SK-N-SH treated with all-trans-retinoic acid at 6 μM for 48 hours (cell line): ENCODE measurements around the gene IBSP.
A peak's percentile ranks its signal among the peaks of the same experiment; 100 is the strongest.

Experiments
- ATAC-seq: fragments of 200-7000 bp; cut with Tn5 transposase; 3 replicates; pipeline ENCODE4 v1.9.1; 2020; ENCODE audit warnings: mild to moderate bottlenecking, moderate library complexity
- ARNTL ChIP-seq: fragments of 450-650 bp; formaldehyde crosslinking; IDR thresholded peaks from 2 replicates; pipeline ENCODE4 v1.5.0; 2020; ENCODE audit warnings: low read depth, mild to moderate bottlenecking, moderate library complexity, borderline replicate concordance
- BACH2 ChIP-seq: fragments of 250-450 bp; sonication (Bioruptor Pico); IDR thresholded peaks from 2 replicates; pipeline ENCODE4 v1.9.0; 2021; ENCODE audit warnings: mild to moderate bottlenecking, borderline replicate concordance
- CSDC2 ChIP-seq: fragments of 250-450 bp; sonication (Bioruptor Pico); IDR thresholded peaks from 2 replicates; pipeline ENCODE4 v1.5.0; 2020; ENCODE audit warnings: mild to moderate bottlenecking, moderate library complexity
- ESRRG ChIP-seq: fragments of 250-450 bp; sonication (Bioruptor Pico); IDR thresholded peaks from 2 replicates; pipeline ENCODE4 v1.6.1; 2021; ENCODE audit warnings: mild to moderate bottlenecking
- GLIS3 ChIP-seq: fragments of 250-450 bp; sonication (Bioruptor Pico); IDR thresholded peaks from 2 replicates; pipeline ENCODE4 v1.5.0; 2020; ENCODE audit warnings: mild to moderate bottlenecking, moderate library complexity
- ISL1 ChIP-seq: fragments of 250-450 bp; sonication (Bioruptor Pico); IDR thresholded peaks from 2 replicates; pipeline ENCODE4 v2.1.2; 2022; ENCODE audit warnings: mild to moderate bottlenecking, moderate library complexity
- OSR1 ChIP-seq: fragments of 250-450 bp; sonication (Bioruptor Pico); IDR thresholded peaks from 2 replicates; pipeline ENCODE4 v1.8.0; 2022; ENCODE audit warnings: moderate library complexity, mild to moderate bottlenecking, inconsistent platforms
- PPARA ChIP-seq: fragments of 250-450 bp; sonication (Bioruptor Pico); IDR thresholded peaks from 2 replicates; pipeline ENCODE4 v1.5.0; 2020; ENCODE audit warnings: mild to moderate bottlenecking, borderline replicate concordance
- RARB ChIP-seq: fragments of 250-450 bp; sonication (Bioruptor Pico); IDR thresholded peaks from 2 replicates; pipeline ENCODE4 v1.8.0; 2021; ENCODE audit warnings: mild to moderate bottlenecking, moderate library complexity
- SNAI2 ChIP-seq: fragments of 250-450 bp; sonication (Bioruptor Pico); IDR thresholded peaks from 2 replicates; pipeline ENCODE4 v1.5.0; 2020; ENCODE audit warnings: mild to moderate bottlenecking, moderate library complexity
- TCF4 ChIP-seq: fragments of 250-450 bp; sonication (Bioruptor Pico); IDR thresholded peaks from 2 replicates; pipeline ENCODE4 v1.8.0; 2021; ENCODE audit warnings: mild to moderate bottlenecking, moderate library complexity, borderline replicate concordance
- TOX ChIP-seq: fragments of 250-450 bp; sonication (Bioruptor Pico); IDR thresholded peaks from 2 replicates; pipeline ENCODE4 v1.8.0; 2021; ENCODE audit warnings: mild to moderate bottlenecking, moderate library complexity, borderline replicate concordance
- ZC3H10 ChIP-seq: fragments of 250-450 bp; sonication (Bioruptor Pico); IDR thresholded peaks from 2 replicates; pipeline ENCODE4 v1.5.1; 2021; ENCODE audit warnings: mild to moderate bottlenecking, moderate library complexity
- ZFP3 ChIP-seq: fragments of 250-450 bp; sonication (Bioruptor Pico); IDR thresholded peaks from 2 replicates; pipeline ENCODE4 v1.5.0; 2020; ENCODE audit warnings: mild to moderate bottlenecking, moderate library complexity
- ZFP30 ChIP-seq: fragments of 450-650 bp; formaldehyde crosslinking; IDR thresholded peaks from 2 replicates; pipeline ENCODE4 v1.5.0; 2022; ENCODE audit warnings: mild to moderate bottlenecking, moderate library complexity
- ZNF565 ChIP-seq: fragments of 450-650 bp; formaldehyde crosslinking; conservative IDR thresholded peaks from 2 replicates; pipeline ENCODE4 v1.5.0; 2020; ENCODE audit warnings: low read depth, mild to moderate bottlenecking, moderate library complexity
- ZNF70 ChIP-seq: fragments of 450-650 bp; formaldehyde crosslinking; IDR thresholded peaks from 2 replicates; pipeline ENCODE4 v1.5.0; 2020; ENCODE audit warnings: mild to moderate bottlenecking, moderate library complexity
- ZNF8 ChIP-seq: fragments of 450-650 bp; formaldehyde crosslinking; IDR thresholded peaks from 2 replicates; pipeline ENCODE4 v1.5.0; 2020; ENCODE audit warnings: mild to moderate bottlenecking, moderate library complexity
- TF ChIP-seq, protein P1 (sequence below): fragments of 250-450 bp; sonication (Bioruptor Pico); IDR thresholded peaks from 2 replicates; pipeline ENCODE4 v1.8.0; 2020; ENCODE audit warnings: mild to moderate bottlenecking, moderate library complexity, borderline replicate concordance
- TF ChIP-seq, protein P2 (sequence below): fragments of 250-450 bp; sonication (Bioruptor Pico); IDR thresholded peaks from 2 replicates; pipeline ENCODE4 v1.8.0; 2021; ENCODE audit warnings: low read depth, mild to moderate bottlenecking, moderate library complexity, borderline replicate concordance
- TF ChIP-seq, protein P3 (sequence below): fragments of 250-450 bp; sonication (Bioruptor Pico); IDR thresholded peaks from 2 replicates; pipeline ENCODE4 v1.5.0; 2020; ENCODE audit warnings: mild to moderate bottlenecking, moderate library complexity
- TF ChIP-seq, protein P4 (sequence below): fragments of 250-450 bp; sonication (Bioruptor Pico); IDR thresholded peaks from 2 replicates; pipeline ENCODE4 v1.5.1; 2021; ENCODE audit warnings: mild to moderate bottlenecking, moderate library complexity

IBSP gene

DNA sequence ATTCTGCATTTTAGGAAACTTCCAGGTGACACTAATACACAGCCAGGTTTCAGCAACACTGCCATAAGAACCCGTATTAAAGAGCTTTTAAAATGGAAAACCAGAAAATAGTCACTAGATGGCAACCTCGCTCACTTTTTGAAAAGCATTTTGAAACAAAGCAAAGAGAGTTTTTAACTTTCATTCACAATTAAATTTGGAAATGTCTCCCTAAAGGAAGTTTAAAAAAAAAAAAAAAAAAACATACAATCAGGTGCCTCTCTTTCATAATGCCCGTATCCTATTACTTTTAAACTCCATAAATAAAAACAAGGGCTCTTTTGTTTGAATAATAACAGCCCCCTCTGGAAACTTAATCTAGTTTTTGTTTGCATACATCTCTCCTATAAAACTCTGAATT lies 53.8 kb downstream of the IBSP start:
- TF ChIP-seq OSR1 (CRISPR knock-in tag) (no peak), ZNF8 (CRISPR knock-in tag) (no peak), ZFP30 (no peak)
- TF ChIP-seq, protein P1, sequence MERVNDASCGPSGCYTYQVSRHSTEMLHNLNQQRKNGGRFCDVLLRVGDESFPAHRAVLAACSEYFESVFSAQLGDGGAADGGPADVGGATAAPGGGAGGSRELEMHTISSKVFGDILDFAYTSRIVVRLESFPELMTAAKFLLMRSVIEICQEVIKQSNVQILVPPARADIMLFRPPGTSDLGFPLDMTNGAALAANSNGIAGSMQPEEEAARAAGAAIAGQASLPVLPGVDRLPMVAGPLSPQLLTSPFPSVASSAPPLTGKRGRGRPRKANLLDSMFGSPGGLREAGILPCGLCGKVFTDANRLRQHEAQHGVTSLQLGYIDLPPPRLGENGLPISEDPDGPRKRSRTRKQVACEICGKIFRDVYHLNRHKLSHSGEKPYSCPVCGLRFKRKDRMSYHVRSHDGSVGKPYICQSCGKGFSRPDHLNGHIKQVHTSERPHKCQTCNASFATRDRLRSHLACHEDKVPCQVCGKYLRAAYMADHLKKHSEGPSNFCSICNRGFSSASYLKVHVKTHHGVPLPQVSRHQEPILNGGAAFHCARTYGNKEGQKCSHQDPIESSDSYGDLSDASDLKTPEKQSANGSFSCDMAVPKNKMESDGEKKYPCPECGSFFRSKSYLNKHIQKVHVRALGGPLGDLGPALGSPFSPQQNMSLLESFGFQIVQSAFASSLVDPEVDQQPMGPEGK, result no peak
- peak; percentile 58 for ATAC-seq

DNA sequence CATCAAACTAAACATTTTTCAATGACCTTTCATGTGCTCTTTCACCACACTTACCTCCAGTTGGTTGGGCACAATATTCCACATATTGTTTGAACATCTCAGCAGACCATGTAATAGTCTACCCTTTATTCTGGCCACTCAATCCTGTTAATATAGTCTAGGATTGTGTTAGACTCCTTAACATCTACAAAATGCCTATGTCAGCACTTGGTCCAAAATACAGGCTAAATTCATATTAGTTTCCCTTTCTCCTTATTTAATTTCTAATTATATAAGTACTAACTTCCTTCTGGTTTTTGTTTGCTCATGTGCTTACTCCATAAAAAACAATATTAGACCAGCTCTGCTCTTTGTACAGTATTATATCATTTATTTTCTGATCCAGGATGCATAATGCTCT lies 54.5 kb downstream of the IBSP start:
- ATAC-seq, result no peak

DNA sequence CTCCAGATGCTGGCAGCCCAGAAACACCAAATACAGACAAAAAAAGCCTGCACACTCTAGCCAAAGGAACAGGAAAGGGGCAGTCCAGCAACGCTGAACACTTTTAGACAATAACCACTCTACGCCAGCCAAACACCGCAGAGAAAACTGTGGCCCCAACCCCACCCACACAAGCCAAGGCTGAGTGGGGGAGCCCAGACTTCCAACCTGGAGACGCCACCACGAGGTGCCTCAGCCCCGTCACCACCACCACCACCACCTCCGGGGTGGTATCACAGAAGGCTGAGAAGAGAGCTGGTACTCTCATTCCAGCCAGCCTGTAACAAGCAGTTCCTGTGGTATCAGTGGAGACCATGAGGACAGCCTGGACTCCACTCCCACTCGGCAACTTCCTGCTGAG lies 56.2 kb downstream of the IBSP start:
- no peak for ATAC-seq
- no peak for TF ChIP-seq ZNF70
- no peak for TF ChIP-seq GLIS3
- TF ChIP-seq ZNF8 (CRISPR knock-in tag), result no peak
- TF ChIP-seq ZNF565, result no peak
- TF ChIP-seq TOX (CRISPR knock-in tag), result no peak
- TF ChIP-seq ZC3H10, result no peak
- TF ChIP-seq BACH2, result no peak
- TF ChIP-seq, protein P2, sequence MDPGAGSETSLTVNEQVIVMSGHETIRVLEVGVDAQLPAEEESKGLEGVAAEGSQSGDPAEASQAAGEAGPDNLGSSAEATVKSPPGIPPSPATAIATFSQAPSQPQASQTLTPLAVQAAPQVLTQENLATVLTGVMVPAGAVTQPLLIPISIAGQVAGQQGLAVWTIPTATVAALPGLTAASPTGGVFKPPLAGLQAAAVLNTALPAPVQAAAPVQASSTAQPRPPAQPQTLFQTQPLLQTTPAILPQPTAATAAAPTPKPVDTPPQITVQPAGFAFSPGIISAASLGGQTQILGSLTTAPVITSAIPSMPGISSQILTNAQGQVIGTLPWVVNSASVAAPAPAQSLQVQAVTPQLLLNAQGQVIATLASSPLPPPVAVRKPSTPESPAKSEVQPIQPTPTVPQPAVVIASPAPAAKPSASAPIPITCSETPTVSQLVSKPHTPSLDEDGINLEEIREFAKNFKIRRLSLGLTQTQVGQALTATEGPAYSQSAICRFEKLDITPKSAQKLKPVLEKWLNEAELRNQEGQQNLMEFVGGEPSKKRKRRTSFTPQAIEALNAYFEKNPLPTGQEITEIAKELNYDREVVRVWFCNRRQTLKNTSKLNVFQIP (CRISPR knock-in tag), result no peak
- no peak for TF ChIP-seq TCF4 (CRISPR knock-in tag)
- TF ChIP-seq RARB (CRISPR knock-in tag), result no peak
- TF ChIP-seq, protein P1, result no peak
- no peak for TF ChIP-seq SNAI2 (CRISPR knock-in tag)
- no peak for TF ChIP-seq OSR1 (CRISPR knock-in tag)
- TF ChIP-seq, protein P3, sequence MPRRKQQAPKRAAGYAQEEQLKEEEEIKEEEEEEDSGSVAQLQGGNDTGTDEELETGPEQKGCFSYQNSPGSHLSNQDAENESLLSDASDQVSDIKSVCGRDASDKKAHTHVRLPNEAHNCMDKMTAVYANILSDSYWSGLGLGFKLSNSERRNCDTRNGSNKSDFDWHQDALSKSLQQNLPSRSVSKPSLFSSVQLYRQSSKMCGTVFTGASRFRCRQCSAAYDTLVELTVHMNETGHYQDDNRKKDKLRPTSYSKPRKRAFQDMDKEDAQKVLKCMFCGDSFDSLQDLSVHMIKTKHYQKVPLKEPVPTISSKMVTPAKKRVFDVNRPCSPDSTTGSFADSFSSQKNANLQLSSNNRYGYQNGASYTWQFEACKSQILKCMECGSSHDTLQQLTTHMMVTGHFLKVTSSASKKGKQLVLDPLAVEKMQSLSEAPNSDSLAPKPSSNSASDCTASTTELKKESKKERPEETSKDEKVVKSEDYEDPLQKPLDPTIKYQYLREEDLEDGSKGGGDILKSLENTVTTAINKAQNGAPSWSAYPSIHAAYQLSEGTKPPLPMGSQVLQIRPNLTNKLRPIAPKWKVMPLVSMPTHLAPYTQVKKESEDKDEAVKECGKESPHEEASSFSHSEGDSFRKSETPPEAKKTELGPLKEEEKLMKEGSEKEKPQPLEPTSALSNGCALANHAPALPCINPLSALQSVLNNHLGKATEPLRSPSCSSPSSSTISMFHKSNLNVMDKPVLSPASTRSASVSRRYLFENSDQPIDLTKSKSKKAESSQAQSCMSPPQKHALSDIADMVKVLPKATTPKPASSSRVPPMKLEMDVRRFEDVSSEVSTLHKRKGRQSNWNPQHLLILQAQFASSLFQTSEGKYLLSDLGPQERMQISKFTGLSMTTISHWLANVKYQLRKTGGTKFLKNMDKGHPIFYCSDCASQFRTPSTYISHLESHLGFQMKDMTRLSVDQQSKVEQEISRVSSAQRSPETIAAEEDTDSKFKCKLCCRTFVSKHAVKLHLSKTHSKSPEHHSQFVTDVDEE (CRISPR knock-in tag), result no peak
- TF ChIP-seq, protein P4, sequence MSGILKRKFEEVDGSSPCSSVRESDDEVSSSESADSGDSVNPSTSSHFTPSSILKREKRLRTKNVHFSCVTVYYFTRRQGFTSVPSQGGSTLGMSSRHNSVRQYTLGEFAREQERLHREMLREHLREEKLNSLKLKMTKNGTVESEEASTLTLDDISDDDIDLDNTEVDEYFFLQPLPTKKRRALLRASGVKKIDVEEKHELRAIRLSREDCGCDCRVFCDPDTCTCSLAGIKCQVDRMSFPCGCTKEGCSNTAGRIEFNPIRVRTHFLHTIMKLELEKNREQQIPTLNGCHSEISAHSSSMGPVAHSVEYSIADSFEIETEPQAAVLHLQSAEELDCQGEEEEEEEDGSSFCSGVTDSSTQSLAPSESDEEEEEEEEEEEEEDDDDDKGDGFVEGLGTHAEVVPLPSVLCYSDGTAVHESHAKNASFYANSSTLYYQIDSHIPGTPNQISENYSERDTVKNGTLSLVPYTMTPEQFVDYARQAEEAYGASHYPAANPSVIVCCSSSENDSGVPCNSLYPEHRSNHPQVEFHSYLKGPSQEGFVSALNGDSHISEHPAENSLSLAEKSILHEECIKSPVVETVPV (CRISPR knock-in tag), result no peak
- no peak for TF ChIP-seq CSDC2 (CRISPR knock-in tag)
- no peak for TF ChIP-seq ZFP3 (CRISPR knock-in tag)
- TF ChIP-seq ESRRG (CRISPR knock-in tag), result no peak
- no peak for TF ChIP-seq ISL1

More for the DNA sequence above, 54.5 kb downstream of the IBSP start:
- TF ChIP-seq ZFP30, result no peak
- no peak for TF ChIP-seq ZNF8 (CRISPR knock-in tag)
- no peak for TF ChIP-seq TCF4 (CRISPR knock-in tag)
- TF ChIP-seq TOX (CRISPR knock-in tag), result no peak
- TF ChIP-seq, protein P4 (CRISPR knock-in tag), result no peak
- no peak for TF ChIP-seq CSDC2 (CRISPR knock-in tag)
- no peak for TF ChIP-seq ARNTL
- no peak for TF ChIP-seq ZC3H10
- TF ChIP-seq, protein P2 (CRISPR knock-in tag), result no peak
- TF ChIP-seq PPARA (CRISPR knock-in tag), result no peak
